ENCODE data around the gene TADA3.

DNA sequence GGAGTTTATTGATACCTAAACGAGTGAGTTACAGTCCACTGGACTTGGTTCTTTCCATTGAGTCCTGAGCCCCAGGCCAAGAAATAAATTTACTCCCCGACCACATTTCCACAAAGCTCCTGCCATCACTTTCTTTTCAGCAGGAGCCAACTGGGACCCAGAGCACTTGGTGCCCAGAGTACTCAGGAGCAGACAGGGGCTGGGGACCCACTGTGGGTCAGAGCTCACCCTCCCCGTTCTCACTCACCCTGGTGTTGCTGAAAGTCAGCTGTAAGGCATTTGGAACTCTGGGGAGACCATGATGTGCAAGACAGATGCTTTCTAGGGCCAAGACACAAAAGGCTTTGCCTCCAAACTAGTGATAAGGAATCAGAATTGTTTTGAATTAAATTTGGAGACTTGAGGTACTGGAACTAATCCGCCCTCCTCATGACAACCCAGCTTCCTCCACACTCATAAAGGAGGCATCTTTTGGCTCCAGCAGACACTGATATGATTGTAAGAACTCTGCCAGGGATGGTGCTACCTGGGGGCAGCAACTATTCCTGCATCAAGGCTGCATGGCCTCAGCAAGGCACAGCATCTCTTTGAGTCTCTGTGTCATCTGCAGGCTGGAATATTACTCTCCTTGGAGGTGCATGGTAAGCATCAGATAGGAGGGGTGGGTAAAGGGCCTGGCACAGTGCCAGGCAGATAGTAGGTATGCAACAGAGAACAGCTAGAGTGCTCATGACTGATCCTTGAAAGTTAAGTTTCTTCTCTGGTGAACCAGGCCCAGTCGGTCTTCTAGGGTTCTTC is 15.2 kb downstream of the TADA3 start:
- TF ChIP-seq, protein P1, sequence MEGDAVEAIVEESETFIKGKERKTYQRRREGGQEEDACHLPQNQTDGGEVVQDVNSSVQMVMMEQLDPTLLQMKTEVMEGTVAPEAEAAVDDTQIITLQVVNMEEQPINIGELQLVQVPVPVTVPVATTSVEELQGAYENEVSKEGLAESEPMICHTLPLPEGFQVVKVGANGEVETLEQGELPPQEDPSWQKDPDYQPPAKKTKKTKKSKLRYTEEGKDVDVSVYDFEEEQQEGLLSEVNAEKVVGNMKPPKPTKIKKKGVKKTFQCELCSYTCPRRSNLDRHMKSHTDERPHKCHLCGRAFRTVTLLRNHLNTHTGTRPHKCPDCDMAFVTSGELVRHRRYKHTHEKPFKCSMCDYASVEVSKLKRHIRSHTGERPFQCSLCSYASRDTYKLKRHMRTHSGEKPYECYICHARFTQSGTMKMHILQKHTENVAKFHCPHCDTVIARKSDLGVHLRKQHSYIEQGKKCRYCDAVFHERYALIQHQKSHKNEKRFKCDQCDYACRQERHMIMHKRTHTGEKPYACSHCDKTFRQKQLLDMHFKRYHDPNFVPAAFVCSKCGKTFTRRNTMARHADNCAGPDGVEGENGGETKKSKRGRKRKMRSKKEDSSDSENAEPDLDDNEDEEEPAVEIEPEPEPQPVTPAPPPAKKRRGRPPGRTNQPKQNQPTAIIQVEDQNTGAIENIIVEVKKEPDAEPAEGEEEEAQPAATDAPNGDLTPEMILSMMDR (IDR thresholded peaks at IDR 0.05), result no peak
- no peak for TF ChIP-seq POLR2A (IDR thresholded peaks at IDR 0.05)

Measured in prostate gland (tissue), 2 donors.